GM21786 (cell line): Measurements from ENCODE around the gene HOXA11.

Source experiments
- ATAC-seq: cut with Tn5 transposase; IDR thresholded peaks from one replicate; pipeline ENCODE4 v1.9.1; 2021; ENCODE audit not compliant: unreplicated experiment

The HOXA11 gene

DNA sequence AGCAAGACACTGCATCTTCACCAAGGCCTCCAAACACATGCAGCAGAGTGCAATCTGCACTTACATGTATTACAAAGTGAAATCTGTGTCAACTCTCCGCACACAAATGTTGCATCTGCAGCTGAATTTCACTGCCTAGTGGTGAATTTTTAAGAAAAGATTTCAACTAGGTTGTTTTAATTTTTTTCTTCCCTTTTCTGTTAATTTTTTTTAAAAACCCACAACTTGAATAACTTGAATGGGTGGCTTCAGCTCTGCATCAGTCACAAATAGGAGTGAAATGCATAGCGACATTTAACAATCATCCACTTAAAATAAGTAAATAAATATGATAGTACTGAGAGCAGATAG, 8.9 kb upstream of the HOXA11 start:
- no peak for ATAC-seq

DNA sequence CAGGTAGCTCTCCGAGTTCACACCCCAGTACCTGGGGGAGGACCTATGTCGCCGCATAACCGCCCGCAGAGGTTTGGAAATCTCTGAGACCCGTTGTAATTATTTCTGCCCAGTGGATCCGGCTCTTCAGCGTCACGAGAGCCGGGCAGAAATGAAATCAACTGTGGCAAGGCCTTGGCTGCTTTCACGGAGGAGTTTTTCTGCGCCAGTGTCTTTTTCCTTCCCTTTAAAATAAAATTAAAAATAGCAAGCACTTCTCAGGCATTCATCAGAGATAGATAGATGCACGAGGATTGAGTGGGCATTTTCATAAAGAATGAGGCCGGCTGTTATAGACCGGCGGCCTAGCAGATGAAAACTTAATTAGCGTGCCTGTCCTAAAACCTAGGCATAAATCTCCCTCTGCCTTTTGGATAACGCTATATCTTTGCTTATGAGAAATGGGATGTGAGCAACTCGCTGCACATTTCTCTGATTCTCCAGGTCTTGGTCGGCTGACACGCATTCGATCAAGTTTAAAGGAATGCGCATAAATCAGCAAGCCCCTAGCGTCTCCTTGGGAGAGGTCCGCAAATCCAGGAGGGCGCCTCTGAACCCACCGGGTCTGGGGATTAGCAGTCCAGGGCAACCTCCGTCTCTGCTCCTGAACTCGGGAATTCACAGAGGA, 8.4 kb upstream of the HOXA11 start:
- no peak for ATAC-seq

DNA sequence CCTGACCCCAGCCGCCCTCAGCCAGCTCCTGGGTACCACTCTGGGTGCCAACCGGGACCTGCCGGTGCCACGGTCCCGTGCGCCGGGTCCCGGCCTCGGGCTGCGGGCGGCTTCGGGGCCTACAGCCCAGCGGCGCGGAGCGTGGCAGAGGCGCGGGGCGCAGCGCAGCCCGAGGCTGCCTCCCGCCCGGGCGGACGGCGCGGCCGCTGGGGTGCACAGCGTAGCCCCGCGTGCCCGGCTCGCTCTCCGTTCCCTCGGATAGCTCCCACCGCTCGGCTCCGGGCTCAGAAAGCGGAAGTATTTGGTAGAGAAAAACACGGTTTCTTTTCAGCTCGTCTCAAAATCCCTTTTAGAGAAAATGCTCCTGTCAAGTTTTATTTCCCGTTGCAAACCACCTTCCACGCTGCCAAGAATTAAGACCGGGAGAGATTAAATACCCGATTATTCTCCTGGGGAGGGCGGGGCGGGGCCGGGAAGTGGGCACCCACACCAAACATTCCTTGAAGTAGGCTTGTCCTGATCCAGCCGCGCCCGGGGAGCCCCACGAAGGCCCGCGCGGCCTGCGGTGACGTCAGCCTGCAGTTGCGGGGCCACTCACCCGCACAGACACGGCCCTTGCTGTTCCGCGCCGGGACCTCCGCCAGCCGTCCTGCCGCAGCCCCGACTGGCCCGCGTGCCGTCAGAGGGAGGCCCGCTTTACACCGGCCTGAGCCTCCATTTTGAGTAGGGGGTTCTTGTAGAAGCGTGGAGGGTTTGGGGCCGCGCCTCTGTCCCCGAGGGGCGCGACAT, 7.7 kb upstream of the HOXA11 start:
- ATAC-seq = no peak

DNA sequence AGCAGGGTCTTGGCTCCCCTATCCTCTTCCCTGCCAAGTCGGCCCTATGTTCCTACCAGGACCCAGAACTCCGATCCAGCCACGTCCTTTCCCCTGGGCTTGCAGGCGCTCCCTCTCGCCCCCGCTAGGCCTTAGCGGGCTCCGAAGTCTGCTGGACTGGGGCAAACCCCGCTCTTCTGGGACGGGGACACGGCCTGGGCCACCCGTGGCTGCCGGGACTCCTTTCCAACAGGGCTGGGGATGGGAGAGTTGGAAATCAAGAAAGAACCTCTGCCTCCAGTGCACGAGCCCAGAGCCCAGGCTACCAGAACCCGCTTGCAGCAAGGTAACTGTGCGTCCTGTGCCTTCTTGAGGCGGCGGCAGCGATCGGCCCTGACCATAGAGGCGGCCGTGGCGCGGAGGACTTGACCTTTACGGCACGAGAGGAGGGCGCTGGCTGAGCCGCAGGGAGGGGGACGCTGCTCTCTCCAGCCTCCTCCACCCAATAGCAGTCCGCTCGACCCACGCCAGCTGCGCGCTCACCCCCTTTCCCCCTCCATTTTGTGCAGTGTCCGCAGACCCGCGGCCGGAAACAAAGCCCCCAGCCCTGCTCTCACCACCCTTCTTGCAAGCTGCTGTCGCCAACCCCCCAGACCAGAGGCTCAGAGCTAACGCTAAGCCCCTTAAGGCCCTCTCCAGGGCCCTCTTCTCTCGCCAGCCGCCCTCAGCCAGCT, 7.0 kb upstream of the HOXA11 start:
- ATAC-seq = no peak

DNA sequence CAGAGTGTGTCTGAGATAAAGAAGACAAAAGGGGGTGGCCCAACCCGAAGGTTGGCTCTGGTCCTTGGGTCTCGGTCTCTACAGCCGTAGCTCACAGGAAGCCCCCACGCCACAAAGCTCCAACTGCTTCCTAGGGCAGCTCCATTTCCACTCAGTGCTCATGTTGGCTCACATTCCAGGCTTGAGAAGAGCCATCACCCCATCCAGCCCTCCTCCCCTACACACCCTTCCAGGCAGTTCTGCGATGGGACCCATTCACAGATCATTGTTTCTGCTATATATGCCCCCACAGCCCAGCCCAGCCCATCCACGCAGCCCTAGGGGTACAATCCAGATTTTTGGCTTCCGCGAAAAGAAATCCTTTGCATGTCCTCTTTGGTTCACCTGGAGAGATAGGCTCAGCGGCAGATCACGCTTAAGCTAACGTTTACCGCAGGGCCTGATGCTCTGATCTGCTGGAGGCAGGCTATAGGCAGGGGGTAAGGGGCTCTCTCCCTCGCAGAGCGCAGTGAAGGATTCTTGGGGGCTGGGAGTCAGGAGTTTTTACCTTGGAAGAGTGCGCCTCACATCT, 6.2 kb upstream of the HOXA11 start:
- ATAC-seq = no peak

DNA sequence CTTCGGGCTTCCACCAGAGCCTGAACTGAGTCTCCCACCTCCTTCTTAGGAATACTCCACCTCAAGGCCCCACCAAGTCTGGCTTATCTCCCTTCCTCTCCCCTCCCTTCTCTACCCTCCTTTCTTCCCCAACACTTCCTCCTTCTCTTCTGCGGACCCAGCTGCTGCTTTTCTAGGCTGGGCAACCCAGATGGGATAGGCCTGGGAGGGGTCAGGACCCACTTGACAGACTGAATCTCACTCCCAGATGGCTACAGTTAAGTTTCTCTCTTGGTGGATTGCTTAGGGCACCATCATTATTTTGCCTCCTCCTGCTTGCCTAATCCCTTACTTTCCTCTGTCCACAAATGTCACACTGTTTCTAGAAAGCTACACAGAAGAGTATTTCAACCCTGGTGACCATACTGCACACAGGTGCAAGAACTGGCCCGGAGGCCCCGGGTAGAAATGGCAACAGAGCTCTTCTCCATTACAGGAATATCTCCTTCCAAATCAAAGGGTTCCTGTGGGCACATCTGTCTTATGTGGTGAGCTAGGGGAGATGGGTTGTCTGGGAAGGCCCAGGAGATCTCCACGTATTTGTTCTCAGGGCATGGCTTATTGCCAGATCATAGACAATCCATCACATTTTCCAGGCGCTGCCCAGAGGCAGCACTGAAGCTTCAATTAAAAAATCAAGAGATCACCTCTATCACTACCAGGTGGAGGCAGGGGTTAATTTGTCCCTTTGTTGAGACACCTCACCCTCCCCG, 5.1 kb upstream of the HOXA11 start:
- ATAC-seq = no peak

DNA sequence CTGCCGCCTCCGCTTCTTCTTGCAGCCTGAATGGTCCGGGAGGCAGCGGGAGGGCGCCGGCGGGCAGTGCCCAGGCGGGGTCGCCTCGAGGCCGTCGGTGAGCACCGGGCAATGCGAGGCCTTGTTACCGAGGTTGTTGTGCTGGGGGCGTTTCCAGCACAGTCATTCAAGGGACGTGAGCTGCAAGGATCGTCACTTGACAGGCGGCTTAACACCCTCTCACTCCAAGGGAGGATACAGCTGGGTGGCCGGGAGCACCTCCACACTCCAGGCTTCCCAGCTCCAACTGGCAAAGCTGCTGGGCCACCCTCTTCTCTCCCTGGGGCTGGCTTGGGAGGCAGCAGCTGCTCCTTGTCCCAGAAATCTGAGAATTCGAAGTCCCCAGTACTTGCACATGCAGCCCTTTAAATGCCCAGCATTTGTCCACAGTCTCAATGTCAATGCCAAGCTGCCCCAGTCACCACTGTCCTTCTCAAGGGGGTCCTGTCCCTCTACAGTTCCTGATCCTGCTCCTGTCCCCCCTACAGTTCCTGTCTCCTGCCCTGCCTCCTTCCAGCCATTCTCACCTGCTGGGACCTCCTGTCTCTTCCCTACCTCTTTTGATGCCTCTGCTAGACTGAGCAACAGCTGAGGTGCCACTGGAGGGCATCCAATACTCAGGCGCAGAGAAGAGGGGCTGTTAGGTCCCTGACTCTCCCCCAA, 4.4 kb upstream of the HOXA11 start:
- no peak for ATAC-seq

DNA sequence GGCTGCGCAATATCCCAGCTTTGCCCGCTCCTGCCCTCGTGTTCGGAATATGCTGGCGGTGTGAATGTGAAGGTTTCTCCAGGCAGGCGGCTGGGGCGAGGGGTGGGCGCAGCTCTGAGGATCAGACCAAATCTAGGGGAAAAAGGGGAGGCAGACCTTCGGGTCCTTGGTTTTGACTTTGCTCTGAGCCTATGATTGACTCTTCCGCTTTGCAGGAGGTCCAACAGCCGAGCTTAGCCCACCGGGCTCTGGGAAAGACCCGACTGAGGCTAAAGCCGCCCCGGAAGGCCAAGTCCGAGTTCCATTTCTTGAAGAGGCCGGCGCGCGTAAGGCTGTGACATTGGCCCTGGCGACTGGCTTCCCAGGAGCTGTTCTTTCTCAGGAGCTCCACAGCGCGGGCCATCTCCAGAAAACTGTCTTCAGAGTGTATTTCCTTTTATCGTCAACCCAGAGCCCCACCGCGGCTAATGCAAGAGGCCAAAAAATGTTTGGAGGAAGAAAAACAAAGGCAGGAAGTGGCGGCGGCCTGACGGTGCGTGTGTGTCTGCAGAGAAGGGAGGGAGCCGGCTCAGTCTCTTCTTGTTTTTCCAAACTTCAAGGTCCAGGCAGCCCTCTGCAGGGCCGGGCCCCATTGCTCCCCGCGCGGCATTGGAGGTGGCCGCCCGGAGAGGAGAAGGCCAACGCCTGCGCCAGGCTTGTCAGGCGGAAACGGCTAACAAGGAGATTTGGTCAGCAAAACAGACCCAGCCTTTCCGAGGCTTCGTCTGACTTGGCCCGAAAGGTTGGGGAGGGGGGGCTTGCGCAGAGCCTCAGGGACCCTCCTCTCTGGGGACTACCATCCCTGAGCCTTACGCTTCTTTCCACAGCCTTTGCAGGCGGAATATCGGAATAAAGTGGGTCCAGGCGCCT, 3.6 kb upstream of the HOXA11 start:
- ATAC-seq = no peak

DNA sequence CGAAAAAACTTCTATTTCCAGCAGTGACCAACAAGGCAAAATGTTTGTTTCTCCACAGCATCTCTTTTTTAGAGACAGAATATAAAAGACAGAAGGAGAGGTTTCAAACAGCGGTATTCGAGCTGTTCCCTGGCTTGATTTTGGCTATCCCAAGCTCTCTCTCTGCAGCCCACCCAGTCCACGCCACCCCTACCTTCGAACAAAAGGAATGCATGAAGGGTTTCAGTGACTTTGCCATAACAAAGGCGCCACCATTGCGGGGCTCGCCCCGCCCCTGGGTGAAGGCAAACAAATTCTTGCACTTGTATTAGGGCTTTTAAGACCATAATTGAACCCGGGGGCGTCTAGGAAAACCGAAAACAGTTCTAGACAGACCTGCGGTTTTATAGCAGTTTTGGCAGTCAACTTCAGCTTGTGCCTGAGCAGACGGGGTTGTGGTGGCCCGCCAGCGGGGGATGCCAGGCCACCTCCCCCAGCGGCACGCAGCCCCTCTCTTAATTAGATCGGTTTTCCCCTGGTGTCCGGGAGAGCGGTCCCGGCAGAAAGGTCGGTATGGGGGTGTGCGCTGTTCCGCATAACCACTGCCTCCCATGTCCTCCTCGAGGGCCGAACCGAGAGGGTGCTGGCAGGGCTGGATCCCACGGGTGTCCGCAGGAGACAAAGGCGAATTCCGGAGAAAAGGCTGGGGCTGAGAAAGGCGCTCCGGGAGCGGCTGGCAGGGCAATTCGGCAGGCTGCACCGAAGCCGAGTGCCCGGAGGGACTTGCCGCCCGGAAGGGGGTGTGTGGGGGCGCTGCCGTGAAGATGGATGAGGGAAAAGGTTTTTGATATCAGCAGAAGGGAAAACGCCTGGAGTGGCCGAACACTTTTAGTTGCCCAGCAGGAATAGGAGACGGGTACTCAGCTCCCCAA, 2.7 kb upstream of the HOXA11 start:
- no peak for ATAC-seq

DNA sequence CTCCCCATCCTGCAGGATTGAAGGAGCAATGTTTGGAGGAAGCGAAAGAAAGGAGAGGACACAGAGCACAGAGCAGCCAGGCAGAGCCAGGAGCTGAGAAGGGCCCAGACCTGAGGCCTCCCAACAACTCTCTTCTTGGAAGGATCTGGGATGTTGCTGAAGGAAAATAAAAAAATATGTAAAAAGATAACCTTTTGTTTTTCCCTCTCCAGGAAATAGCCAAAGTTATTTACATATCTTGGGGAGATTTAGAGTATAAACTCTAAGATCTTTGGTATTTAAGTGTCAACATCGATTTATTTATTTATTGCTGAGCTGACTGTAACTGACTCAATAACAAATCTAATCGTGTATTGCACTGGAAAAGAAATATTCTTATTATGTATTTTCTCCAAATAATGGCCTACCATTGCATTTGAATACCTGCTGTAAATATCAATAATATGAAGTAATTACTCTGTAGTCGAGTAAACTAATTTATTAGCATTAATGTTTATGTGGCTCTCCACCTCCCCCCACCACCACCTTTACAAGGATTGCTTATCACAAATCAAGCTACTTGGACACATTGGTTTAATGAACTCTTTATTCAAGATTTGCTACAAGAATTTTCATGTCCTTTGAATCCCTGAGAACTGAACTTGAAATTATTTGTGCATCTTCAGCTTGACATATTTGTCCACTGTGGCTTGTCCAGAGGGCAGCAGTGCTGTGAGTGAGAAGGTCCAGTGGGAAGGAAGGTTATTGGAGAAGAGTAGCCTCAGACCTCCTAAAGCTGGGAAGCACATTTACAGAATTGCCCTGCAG, 1.8 kb upstream of the HOXA11 start:
- ATAC-seq = no peak

DNA sequence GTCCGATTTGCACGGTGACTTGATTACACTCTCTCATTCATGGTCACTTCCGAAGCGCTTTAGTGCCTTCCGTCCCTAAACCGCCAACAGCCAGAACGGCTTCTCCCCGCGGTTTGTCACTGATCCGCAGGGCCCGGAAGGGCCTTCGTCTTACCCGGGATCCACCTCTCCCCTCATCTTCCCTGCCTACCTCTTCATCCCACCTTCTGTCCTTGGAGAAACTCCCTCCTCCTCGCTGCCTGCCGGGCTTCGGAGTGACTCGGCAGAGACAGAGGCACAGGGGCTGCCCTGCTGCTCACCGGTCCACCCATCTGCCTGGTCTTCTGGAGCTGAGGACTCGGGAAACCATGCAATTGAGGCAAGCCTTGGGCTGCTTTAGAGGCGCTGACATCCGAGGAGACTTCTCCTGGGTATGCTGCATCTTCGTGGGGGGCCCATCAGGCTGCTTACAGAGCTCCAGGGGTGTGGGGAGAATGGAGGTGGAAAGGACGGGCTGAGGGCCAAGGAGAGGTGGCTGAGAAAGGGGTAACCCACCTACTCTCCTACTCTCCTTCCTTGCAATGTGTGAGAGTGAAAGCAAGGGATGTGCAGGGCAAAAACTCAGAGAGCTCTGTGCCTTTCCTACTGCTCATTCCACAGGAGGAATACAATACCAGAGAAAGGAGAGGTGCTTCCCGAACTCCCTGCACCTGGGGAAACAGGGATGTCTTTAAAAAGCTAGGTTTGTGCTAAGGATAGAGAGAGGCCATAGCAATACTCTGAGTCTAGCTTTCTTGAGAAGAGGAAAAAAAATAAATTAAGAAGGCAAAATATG, 1.0 kb upstream of the HOXA11 start:
- ATAC-seq = no peak

DNA sequence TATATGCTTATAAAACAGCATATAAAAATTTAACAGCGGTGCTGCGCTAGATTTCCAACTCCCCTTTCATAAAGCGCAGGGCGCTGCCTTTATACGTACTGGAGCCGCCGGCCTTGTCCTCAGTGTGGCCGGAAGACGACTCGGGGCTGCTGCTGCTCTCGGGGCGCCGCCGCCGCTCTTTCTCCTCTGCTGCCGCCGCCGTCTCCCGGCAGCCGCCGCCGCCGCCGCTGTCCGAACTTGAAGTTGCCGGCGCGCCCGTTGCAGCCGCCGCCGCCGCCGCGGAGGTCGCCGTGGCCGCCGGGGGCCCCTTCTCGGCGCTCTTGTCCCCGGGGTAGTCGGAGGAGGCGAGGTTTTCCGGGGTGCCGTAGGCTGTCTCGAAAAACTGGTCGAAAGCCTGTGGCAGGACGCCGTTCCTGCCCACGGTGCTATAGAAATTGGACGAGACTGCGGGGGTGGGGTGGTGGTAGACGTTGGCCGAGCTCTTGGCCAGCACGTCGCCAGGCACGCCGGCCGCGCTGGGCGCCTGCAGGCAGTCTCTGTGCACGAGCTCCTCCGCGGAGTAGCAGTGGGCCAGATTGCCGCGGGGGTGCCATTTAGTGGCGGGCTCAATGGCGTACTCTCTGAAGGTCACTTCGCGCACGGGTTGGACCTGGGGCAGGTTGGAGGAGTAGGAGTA, 557 bp downstream of the HOXA11 start:
- no peak for ATAC-seq

DNA sequence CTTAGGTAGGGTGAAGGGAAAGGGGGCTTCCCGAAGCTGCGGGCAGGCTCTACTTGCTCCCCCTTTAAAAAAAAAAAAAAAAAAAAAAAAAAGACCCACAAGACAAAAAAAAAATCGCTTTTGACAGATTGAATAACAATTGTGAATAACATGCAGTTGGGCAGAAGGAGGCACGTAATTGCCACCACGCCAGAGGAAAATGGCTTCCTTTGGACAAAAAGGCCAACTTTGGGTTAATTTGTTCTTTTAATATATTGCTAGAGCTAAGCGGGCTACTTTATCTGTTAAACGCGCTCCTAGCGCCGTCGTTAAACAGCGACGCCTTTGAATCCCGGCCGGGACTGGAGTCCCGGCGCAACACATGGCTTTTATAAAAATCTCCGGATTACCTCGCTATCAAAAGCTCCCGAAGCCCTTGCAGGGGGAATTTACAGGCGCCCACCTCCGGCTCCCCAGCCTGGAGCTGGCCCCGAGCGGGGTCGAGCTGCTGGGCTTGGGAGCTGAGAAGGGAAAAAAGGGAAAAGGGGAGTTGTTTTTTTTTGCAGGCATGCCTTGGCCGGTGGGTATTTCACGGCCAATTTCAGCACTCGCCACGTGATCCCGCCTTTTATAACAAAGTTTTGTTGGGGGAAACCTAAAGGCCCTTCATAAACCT, 1.2 kb downstream of the HOXA11 start:
- no peak for ATAC-seq

DNA sequence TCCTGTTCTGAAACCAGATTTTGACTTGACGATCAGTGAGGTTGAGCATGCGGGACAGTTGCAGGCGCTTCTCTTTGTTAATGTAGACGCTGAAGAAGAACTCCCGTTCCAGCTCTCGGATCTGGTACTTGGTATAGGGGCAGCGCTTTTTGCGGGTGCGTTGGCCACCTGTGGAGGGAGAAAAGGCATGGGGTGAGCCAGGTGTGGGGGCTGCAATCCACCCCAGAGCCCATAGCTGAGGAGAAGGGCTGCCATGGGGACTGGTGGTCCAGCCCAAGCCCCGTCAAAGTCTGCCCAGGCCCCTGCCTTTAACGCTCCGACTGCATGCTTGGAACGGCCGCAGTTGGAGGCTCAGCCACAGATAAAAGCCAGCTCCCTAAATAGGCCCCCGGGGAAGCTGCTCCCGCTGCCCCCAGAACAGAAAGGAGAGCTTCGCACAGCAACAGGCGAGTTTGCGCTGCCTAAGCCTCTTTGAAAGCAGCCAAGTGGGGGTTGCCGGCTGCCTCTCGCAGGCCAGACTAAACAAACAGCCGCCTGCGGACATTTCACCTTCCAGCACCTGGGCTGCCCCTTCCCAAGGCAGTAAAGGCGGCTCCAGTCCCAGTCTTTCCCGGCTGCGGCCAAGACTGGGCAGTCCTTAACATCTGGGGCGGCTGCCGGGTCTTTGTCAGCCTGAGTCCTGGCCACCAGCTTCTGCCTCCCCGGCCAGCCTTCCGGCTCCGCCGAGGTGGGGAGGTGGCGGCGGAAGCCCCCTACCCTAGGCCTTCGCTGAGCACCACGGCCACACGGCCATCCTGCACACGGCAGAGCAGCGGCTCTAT, 2.0 kb downstream of the HOXA11 start:
- no peak for ATAC-seq

DNA sequence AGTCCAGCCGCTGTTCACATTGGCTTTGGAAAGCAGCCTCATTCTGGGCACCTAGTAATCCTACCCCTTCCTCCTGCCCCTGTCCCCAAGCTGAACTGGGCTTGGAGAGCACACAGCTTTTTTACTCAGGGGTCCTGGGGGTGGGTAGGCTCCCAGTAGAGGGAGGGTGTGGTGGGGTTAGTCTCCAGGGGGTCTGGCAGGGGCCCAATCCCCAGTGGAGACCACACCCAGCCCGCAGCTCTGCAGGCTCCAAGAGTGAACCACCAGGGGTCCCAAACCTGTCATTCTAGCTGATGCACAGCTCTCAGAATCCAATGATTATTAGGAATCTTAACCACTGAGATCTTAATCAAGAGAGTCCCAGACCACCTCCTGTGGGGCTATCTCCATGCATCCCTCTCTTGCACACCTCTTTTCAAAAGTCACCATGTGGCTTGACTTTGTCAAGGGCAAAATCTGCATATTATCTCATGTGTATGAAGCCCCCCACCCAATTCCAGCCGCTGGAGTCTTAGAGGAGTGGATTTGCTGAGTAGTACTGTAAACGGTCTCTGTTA, 2.7 kb downstream of the HOXA11 start:
- no peak for ATAC-seq
